Activated B cell treated with CpG ODN at 0.5 μM for 24 hours (primary cell): ENCODE results near the gene PCSK2. TPM values are rescaled to one million over a fixed set of nuclear protein-coding genes. Genes with fewer than 3 reads are reported as not detected.

Experiments used
- ATAC-seq: fragments of 200-7000 bp; cut with Tn5 transposase; one replicate; pipeline ENCODE4 v1.10.0; 2021; ENCODE audit warnings: low read depth, mild to moderate bottlenecking, moderate library complexity
- CTCF ChIA-PET: fragments of 350-600 bp; sonication (Branson Sonifier 250); formaldehyde crosslinking; loops from one replicate; lab custom pipeline; 2021; ENCODE audit warnings: antibody characterized with exemption; lab: Charles Lee
- POLR2A ChIA-PET: fragments of 350-600 bp; sonication (Branson Sonifier 250); formaldehyde crosslinking; loops from one replicate; lab custom pipeline; 2021; ENCODE audit warnings: antibody characterized with exemption; lab: Charles Lee
- DNase-seq: peaks from one replicate; pipeline ENCODE4 v3.0.0; 2022
- H3K27ac Mint-ChIP-seq: one replicate; pipeline ENCODE4 v1.8.0; 2020; ENCODE audit warnings: mixed read lengths
- H3K27me3 Mint-ChIP-seq: one replicate; pipeline ENCODE4 v1.8.0; 2021; ENCODE audit warnings: mixed read lengths
- H3K36me3 Mint-ChIP-seq: one replicate; pipeline ENCODE4 v1.8.0; 2021; ENCODE audit warnings: low read depth, mixed read lengths
- H3K4me1 Mint-ChIP-seq: one replicate; pipeline ENCODE4 v1.8.0; 2021; ENCODE audit warnings: mixed read lengths
- H3K4me3 Mint-ChIP-seq: one replicate; pipeline ENCODE4 v1.8.0; 2020; ENCODE audit warnings: mild to moderate bottlenecking, mixed read lengths
- H3K9me3 Mint-ChIP-seq: one replicate; pipeline ENCODE4 v1.8.0; 2020; ENCODE audit warnings: mixed read lengths
- intact Hi-C: fragments of 100-400 bp; cut with micrococcal nuclease; formaldehyde crosslinking; loops from one replicate; pipeline ENCODE4 v1.15.1; 2024
- total RNA-seq: library from RNA; stranded (reverse); gene quantifications from 2 replicates; pipeline ENCODE4 v1.2.3, GENCODE V29; 2022
- TF ChIP-seq, protein P1 (sequence below): fragments of 200-600 bp; IDR thresholded peaks from one replicate; pipeline ENCODE4 v1.8.0; 2022; ENCODE audit warnings: antibody characterized with exemption, mild to moderate bottlenecking

PCSK2 gene
- total RNA-seq, 1 donor from 2014 or later: not detected

DNA sequence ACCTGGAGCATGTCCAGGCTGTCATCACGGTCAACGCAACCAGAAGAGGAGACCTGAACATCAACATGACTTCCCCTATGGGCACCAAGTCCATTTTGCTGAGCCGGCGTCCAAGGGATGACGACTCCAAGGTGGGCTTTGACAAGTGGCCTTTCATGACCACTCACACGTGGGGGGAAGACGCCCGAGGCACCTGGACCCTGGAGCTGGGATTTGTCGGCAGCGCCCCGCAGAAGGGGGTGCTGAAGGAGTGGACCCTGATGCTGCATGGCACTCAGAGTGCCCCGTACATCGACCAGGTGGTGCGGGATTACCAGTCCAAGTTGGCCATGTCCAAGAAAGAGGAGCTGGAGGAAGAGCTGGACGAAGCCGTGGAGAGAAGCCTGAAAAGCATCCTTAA lies 254.8 kb downstream of the PCSK2 start:
- DNase-seq (no peak), ATAC-seq (no peak)
- Mint-ChIP-seq H3K27ac (no peak overlapping the region), H3K9me3 (no peaks in the 10 kb centered on the region), H3K27me3 (peaks cover 6% of the 10 kb centered on the region), H3K4me1 (no peaks in the 10 kb centered on the region), H3K36me3 (no peaks in the 10 kb centered on the region), H3K4me3 (no peak overlapping the region)
- intact Hi-C loops: no loop called here
- TF ChIP-seq, protein P1, sequence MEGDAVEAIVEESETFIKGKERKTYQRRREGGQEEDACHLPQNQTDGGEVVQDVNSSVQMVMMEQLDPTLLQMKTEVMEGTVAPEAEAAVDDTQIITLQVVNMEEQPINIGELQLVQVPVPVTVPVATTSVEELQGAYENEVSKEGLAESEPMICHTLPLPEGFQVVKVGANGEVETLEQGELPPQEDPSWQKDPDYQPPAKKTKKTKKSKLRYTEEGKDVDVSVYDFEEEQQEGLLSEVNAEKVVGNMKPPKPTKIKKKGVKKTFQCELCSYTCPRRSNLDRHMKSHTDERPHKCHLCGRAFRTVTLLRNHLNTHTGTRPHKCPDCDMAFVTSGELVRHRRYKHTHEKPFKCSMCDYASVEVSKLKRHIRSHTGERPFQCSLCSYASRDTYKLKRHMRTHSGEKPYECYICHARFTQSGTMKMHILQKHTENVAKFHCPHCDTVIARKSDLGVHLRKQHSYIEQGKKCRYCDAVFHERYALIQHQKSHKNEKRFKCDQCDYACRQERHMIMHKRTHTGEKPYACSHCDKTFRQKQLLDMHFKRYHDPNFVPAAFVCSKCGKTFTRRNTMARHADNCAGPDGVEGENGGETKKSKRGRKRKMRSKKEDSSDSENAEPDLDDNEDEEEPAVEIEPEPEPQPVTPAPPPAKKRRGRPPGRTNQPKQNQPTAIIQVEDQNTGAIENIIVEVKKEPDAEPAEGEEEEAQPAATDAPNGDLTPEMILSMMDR: no peak
- ChIA-PET CTCF (no interaction called here), POLR2A (no interaction called here)

DNA sequence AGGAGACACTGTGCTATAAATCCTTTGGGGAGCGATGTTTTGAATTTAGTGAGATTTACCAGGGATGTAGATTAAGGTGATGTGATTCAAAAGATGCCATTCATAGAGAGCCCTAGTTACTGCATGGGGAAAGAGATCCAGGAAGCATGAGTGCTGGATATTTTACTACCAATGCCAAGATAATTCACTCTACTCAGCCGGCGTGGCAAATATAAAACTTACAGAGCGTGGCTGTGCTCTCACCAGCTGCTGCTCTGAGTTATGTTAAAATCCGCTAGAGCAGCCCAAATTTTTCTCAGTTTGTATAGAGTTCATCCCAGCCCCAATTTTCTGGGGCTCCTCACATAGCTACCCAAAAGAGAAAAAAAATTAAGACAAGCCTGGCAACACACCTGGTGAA lies 255.7 kb downstream of the PCSK2 start:
- ATAC-seq (no peak), DNase-seq (no peak)
- ChIA-PET CTCF (no interaction called here), POLR2A (no interaction called here)
- Mint-ChIP-seq H3K27me3 (peaks cover 6% of the 10 kb centered on the region), H3K27ac (no peak overlapping the region), H3K36me3 (no peaks in the 10 kb centered on the region), H3K4me3 (no peak overlapping the region), H3K4me1 (no peaks in the 10 kb centered on the region), H3K9me3 (no peaks in the 10 kb centered on the region)
- TF ChIP-seq, protein P1: no peak
- intact Hi-C loops: no loop called here

DNA sequence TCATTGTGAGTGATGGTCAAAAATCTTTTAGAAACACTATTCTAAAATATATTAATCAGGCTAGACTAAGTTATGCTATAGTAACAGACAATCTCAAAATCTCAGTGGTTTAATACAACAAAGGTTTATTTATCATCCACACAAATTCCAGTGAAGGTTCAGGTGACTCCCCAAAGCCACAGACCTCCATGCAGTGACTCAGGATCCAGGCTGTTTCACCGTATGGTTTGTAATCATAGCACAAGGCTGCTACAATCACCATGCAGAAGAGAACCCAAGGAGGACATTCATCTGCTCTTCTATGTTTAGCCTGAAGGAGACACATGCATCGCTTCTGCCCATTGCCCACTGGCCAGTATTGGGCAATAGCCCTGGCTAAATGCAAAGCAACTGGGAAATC lies 258.2 kb downstream of the PCSK2 start:
- intact Hi-C loops: no loop called here
- Mint-ChIP-seq H3K27me3 (peaks cover 9% of the 10 kb centered on the region), H3K36me3 (no peaks in the 10 kb centered on the region), H3K9me3 (no peaks in the 10 kb centered on the region), H3K4me3 (no peak overlapping the region), H3K27ac (no peak overlapping the region), H3K4me1 (no peaks in the 10 kb centered on the region)
- CTCF ChIA-PET: no interaction called here
- DNase-seq (no peak), ATAC-seq (no peak)
- POLR2A ChIA-PET: no interaction called here
- TF ChIP-seq, protein P1: no peak

DNA sequence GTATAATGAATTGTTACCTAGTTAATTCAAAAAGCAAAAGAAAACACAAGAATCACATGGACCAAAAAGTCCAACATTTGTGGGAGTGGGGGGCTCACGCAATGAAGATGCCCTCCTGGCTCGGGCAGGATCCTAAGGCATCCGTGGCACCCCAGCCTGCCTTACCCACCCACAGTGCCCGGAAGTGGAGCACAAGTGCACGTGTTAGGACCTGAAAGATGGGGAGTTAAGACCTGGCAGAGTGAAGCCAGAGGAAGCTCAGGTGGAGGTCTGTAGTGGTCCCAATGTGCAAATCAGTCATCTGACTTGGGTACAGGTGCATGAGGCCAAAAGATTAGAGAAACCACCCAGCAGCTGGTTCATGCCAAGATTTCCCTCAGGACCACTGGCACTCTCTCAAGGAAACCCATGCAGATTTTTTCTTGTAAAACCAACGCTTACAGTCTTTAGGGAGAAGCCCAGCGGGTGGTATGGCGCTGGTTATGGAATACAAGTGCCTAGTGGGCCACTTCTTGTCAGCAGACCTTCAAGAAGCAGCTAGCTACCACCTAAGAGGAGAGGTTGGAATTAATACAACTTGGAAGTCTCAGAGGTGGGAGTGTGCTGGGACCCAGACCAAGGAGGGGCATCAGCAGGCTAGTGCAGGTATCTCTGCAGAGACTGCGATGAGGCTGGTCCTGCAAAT lies 262.2 kb downstream of the PCSK2 start:
- CTCF ChIA-PET: no interaction called here
- Mint-ChIP-seq H3K4me1 (no peaks in the 10 kb centered on the region), H3K4me3 (no peak overlapping the region), H3K27ac (no peak overlapping the region), H3K27me3 (peaks cover 5% of the 10 kb centered on the region), H3K9me3 (no peaks in the 10 kb centered on the region), H3K36me3 (no peaks in the 10 kb centered on the region)
- intact Hi-C loops: no loop called here
- TF ChIP-seq, protein P1: no peak
- DNase-seq (no peak), ATAC-seq (no peak)
- POLR2A ChIA-PET: no interaction called here

DNA sequence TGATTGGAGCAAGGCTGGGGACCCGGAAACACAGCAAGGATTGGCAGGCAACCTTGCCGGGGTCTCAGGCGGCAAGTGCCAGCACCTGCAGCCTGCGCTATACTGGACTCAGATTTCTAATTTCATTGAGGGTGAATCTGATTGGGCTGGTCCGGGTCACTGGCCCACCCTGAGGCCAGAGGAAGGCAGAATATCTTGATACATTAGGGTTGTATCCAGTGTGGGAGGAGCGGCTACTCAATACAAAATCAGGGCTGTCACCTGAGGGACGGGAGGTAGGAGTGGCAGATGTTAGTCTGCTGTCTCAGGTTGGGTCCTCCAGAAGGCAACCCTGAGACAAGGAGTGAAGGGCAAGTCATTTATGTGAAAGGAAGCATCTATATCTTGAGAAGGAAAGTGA lies 263.7 kb downstream of the PCSK2 start:
- Mint-ChIP-seq H3K27ac (no peak overlapping the region), H3K36me3 (no peaks in the 10 kb centered on the region)
- TF ChIP-seq, protein P1: no peak

More for the DNA sequence above, 263.7 kb downstream of the PCSK2 start:
- DNase-seq (no peak), ATAC-seq (no peak)
- ChIA-PET POLR2A (no interaction called here), CTCF (no interaction called here)
- intact Hi-C loops: no loop called here
- Mint-ChIP-seq H3K4me3 (no peak overlapping the region), H3K27me3 (peaks cover 5% of the 10 kb centered on the region), H3K9me3 (no peaks in the 10 kb centered on the region), H3K4me1 (no peaks in the 10 kb centered on the region)
